ENCODE results near the gene TMEM131. TPM values are rescaled to one million over a fixed set of nuclear protein-coding genes. Genes with fewer than 3 reads are reported as not detected.

TMEM131 gene
- total and polyA plus RNA-seq, 2 of the 8 experiments (the other 6 are each of a cell fraction or from before 2014, with no cell fraction given), result 9.7 to 22.9 TPM

DNA sequence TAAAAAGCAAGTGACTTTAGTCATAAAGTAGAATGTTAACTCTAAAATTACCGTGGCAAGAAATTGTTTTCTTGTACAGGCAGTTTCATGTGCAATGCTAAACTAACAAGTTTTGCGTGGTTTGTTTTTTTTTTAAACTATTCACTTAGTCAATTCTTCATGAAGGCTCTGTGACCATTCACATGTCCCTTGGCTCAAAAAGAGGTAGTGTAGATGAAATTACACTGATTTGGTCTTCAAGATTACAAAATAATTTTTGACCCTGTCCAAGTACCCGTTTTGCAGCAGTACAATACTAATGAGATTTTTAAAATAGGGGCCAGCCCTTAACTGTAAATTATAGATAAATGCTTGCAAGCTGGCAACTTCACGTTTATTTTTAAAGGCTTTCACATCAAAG is 1.3 kb downstream of the TMEM131 start:
- peaks cover 0 to 10% (median 2%) of the 10 kb centered on the region in 4 experiments; a peak in 3 of 7 replicates for H3K4me1 ChIP-seq (replicated peaks in 1 of 4; ENCODE audit: control insufficient read depth in 3 of 4, insufficient read depth in 4 of 4, low read length in 3 of 4)
- no peak overlapping the region for H3K18ac ChIP-seq (ENCODE audit: extremely low read depth, low read length)
- no peak overlapping the region for H2AK5ac ChIP-seq (ENCODE audit: low read depth, low read length)
- POLR2A ChIA-PET (ENCODE audit: partially characterized antibody), result no interaction called here
- FAIRE-seq (no peak), DNase-seq (ENCODE audit: low read depth in 1 of 2, low spot score in 2 of 2) (no peak)
- H3K9me3 ChIP-seq (ENCODE audit: insufficient read depth in 2 of 2, low read depth in 1 of 2, low read length in 1 of 2), result no peaks in the 10 kb centered on the region
- peaks cover 3% of the 10 kb centered on the region; the same call in 1 of the 2 replicates for H3K23me2 ChIP-seq (ENCODE audit: low read depth, low read length)
- H4K20me1 ChIP-seq (replicated peaks in 1 of 2; ENCODE audit: control insufficient read depth in 1 of 2, insufficient read depth in 2 of 2, low read length in 2 of 2), result peaks cover 7% of the 10 kb centered on the region in 2 experiments
- no peaks in the 10 kb centered on the region for H3K27me3 ChIP-seq (replicated peaks in 1 of 4; ENCODE audit: control insufficient read depth in 3 of 4, extremely low read depth in 1 of 4, insufficient read depth in 3 of 4, low read length in 3 of 4)
- no peak overlapping the region for H2BK15ac ChIP-seq (ENCODE audit: low read length)
- H3K36me3 ChIP-seq (ENCODE audit: control insufficient read depth in 2 of 4, insufficient read depth in 4 of 4, low read length in 3 of 4), result no peaks in the 10 kb centered on the region
- H4K91ac ChIP-seq (replicated peaks; ENCODE audit: insufficient read length, low read length), result no peak overlapping the region
- no peak overlapping the region for H2BK5ac ChIP-seq (ENCODE audit: low read depth, low read length)
- 52% methylated on average over 4 of the region's 4 CpGs; no CpG with 5 or more reads in 1 of the 2 experiments for WGBS, 2 experiments (ENCODE audit: extremely low coverage in 1 of 2, insufficient coverage in 1 of 2, insufficient read length in 1 of 2, insufficient replicate concordance in 2 of 2, low coverage in 1 of 2, low lambda C conversion rate in 2 of 2, missing lambda C conversion rate in 1 of 2)
- no peak overlapping the region for H3K4ac ChIP-seq (replicated peaks; ENCODE audit: insufficient read length, low read depth, low read length)
- peak overlapping the region; percentile 60 to 81 for H3K4me2 ChIP-seq (ENCODE audit: insufficient read depth in 1 of 2, low read depth in 2 of 2, low read length in 2 of 2)
- peaks cover 3% of the 10 kb centered on the region; the same call in 1 of the 2 replicates for H3K79me1 ChIP-seq (ENCODE audit: low read depth, low read length)
- H2AFZ ChIP-seq (ENCODE audit: low read length), result no peak overlapping the region
- H4K8ac ChIP-seq (ENCODE audit: extremely low read depth, insufficient read depth, low read length), result no peak overlapping the region
- H3K9ac ChIP-seq (replicated peaks in 1 of 4; ENCODE audit: extremely low read depth in 1 of 4, low read depth in 3 of 4, low read length in 3 of 4), result peak overlapping the region in 1 of 4 experiments; percentile 77; a peak in 3 of 7 replicates
- no peak overlapping the region for H3K56ac ChIP-seq (replicated peaks; ENCODE audit: insufficient read length, low read depth, low read length)
- H3K79me2 ChIP-seq (ENCODE audit: control insufficient read depth in 1 of 2, insufficient read depth in 2 of 2, low read length in 2 of 2), result peaks cover 8 to 56% of the 10 kb centered on the region in 2 experiments
- H2BK12ac ChIP-seq (ENCODE audit: low read depth, low read length), result no peak overlapping the region
- H3K27ac ChIP-seq (ENCODE audit: low read depth, low read length), result no peak overlapping the region
- H3K14ac ChIP-seq (ENCODE audit: insufficient read length), result no peak overlapping the region
- no peak overlapping the region for H2BK20ac ChIP-seq (ENCODE audit: low read length)
- peak overlapping the region; percentile 69 to 88 (median 79) for H3K4me3 ChIP-seq (ENCODE audit: extremely low read depth in 1 of 4, insufficient read depth in 2 of 4, low read depth in 3 of 4, low read length in 4 of 4)
- H2BK120ac ChIP-seq (replicated peaks; ENCODE audit: low read depth, low read length), result no peak overlapping the region
- H3K23ac ChIP-seq (ENCODE audit: insufficient read length), result no peak overlapping the region
- CTCF ChIA-PET (ENCODE audit: partially characterized antibody), result no interaction called here
- no peak overlapping the region for H4K5ac ChIP-seq (ENCODE audit: insufficient read length, low read depth, low read length)
- TF ChIP-seq MAFK (IDR thresholded peaks at IDR 0.05; ENCODE audit: low read depth, low read length) (no peak), NANOG (IDR thresholded peaks at IDR 0.05; ENCODE audit: insufficient read depth, low read depth, low read length, poor library complexity, severe bottlenecking) (no peak), GTF2F1 (IDR thresholded peaks at IDR 0.05; ENCODE audit: borderline replicate concordance, low read depth, low read length) (no peak), ZNF274 (IDR thresholded peaks at IDR 0.05; ENCODE audit: borderline replicate concordance, extremely low read depth, low read length) (no peak), RNF2 (IDR thresholded peaks at IDR 0.05; ENCODE audit: borderline replicate concordance, low read depth, low read length, missing control alignments, poor library complexity, severe bottlenecking) (no peak)
- TF ChIP-seq, protein P1, sequence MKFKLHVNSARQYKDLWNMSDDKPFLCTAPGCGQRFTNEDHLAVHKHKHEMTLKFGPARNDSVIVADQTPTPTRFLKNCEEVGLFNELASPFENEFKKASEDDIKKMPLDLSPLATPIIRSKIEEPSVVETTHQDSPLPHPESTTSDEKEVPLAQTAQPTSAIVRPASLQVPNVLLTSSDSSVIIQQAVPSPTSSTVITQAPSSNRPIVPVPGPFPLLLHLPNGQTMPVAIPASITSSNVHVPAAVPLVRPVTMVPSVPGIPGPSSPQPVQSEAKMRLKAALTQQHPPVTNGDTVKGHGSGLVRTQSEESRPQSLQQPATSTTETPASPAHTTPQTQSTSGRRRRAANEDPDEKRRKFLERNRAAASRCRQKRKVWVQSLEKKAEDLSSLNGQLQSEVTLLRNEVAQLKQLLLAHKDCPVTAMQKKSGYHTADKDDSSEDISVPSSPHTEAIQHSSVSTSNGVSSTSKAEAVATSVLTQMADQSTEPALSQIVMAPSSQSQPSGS (IDR thresholded peaks at IDR 0.05; ENCODE audit: low read length), result no peak
- TF ChIP-seq, protein P2, sequence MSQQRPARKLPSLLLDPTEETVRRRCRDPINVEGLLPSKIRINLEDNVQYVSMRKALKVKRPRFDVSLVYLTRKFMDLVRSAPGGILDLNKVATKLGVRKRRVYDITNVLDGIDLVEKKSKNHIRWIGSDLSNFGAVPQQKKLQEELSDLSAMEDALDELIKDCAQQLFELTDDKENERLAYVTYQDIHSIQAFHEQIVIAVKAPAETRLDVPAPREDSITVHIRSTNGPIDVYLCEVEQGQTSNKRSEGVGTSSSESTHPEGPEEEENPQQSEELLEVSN (IDR thresholded peaks at IDR 0.05), result no peak

Data from H1 (cell line).